Ishikawa (cell line): Measurements from ENCODE around the gene N4BP2L1.

Experiments used
- CEBPB ChIP-seq: IDR thresholded peaks from 2 replicates; pipeline ENCODE4 v1.6.1; 2012
- CREB1 ChIP-seq: IDR thresholded peaks from 2 replicates; pipeline ENCODE4 v1.6.1; 2012; ENCODE audit warnings: low read depth
- EGR1 ChIP-seq: IDR thresholded peaks from 2 replicates; pipeline ENCODE4 v1.6.1; 2012
- EP300 ChIP-seq: IDR thresholded peaks from 2 replicates; pipeline ENCODE4 v1.6.1; 2012; ENCODE audit warnings: borderline replicate concordance
- FOXM1 ChIP-seq: IDR thresholded peaks from 2 replicates; pipeline ENCODE4 v1.6.1; 2012; ENCODE audit warnings: low read depth, borderline replicate concordance
- NFIC ChIP-seq: IDR thresholded peaks from 2 replicates; pipeline ENCODE4 v1.6.1; 2012
- RAD21 ChIP-seq: IDR thresholded peaks from 2 replicates; pipeline ENCODE4 v1.6.1; 2012; ENCODE audit warnings: low read depth
- TAF1 ChIP-seq: IDR thresholded peaks from 2 replicates; pipeline ENCODE4 v1.6.1; 2012; ENCODE audit warnings: low read depth, mild to moderate bottlenecking
- TCF12 ChIP-seq: IDR thresholded peaks from 2 replicates; pipeline ENCODE4 v1.6.1; 2012; ENCODE audit warnings: low read depth
- TEAD4 ChIP-seq: IDR thresholded peaks from 2 replicates; pipeline ENCODE4 v1.6.1; 2012
- YY1 ChIP-seq: IDR thresholded peaks from 2 replicates; pipeline ENCODE4 v1.6.1; 2012; ENCODE audit warnings: low read depth
- ZBTB7A ChIP-seq: IDR thresholded peaks from 2 replicates; pipeline ENCODE4 v1.6.1; 2012; ENCODE audit warnings: low read depth
- TF ChIP-seq, protein P1 (sequence below): IDR thresholded peaks from 2 replicates; pipeline ENCODE4 v1.6.1; 2012
- TF ChIP-seq, protein P2 (sequence below): IDR thresholded peaks from 2 replicates; pipeline ENCODE4 v1.6.1; 2012; ENCODE audit warnings: low read depth, mild to moderate bottlenecking
- TF ChIP-seq, protein P3 (sequence below): IDR thresholded peaks from 2 replicates; pipeline ENCODE4 v1.6.1; 2012

The N4BP2L1 gene

DNA sequence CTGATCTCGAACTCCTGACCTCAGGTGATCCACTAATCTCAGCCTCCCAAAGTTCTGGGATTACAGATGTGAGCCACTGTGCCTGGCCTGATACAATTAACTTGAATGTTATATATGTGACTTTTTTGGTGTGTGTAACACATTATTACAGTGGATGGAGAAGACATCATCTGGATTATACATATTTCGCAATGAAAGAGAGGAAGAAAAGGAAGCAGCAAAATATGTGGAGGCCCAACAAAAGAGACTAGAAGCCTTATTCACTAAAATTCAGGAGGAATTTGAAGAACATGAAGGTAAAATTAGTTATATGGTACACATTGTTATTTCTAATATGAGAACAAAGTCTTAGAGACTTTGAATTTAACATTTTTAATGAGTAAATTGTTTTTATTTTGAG lies 57.1 kb downstream of the N4BP2L1 start:
- TF ChIP-seq FOXM1: no peak
- TF ChIP-seq, protein P1, sequence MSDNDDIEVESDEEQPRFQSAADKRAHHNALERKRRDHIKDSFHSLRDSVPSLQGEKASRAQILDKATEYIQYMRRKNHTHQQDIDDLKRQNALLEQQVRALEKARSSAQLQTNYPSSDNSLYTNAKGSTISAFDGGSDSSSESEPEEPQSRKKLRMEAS: no peak
- TF ChIP-seq TCF12: no peak
- no peak for TF ChIP-seq CREB1
- no peak for TF ChIP-seq TAF1
- TF ChIP-seq YY1: no peak
- no peak for TF ChIP-seq CEBPB
- no peak for TF ChIP-seq EGR1
- no peak for TF ChIP-seq EP300
- TF ChIP-seq NFIC: no peak
- no peak for TF ChIP-seq ZBTB7A
- TF ChIP-seq, protein P2, sequence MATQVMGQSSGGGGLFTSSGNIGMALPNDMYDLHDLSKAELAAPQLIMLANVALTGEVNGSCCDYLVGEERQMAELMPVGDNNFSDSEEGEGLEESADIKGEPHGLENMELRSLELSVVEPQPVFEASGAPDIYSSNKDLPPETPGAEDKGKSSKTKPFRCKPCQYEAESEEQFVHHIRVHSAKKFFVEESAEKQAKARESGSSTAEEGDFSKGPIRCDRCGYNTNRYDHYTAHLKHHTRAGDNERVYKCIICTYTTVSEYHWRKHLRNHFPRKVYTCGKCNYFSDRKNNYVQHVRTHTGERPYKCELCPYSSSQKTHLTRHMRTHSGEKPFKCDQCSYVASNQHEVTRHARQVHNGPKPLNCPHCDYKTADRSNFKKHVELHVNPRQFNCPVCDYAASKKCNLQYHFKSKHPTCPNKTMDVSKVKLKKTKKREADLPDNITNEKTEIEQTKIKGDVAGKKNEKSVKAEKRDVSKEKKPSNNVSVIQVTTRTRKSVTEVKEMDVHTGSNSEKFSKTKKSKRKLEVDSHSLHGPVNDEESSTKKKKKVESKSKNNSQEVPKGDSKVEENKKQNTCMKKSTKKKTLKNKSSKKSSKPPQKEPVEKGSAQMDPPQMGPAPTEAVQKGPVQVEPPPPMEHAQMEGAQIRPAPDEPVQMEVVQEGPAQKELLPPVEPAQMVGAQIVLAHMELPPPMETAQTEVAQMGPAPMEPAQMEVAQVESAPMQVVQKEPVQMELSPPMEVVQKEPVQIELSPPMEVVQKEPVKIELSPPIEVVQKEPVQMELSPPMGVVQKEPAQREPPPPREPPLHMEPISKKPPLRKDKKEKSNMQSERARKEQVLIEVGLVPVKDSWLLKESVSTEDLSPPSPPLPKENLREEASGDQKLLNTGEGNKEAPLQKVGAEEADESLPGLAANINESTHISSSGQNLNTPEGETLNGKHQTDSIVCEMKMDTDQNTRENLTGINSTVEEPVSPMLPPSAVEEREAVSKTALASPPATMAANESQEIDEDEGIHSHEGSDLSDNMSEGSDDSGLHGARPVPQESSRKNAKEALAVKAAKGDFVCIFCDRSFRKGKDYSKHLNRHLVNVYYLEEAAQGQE: no peak
- no peak for TF ChIP-seq TEAD4
- TF ChIP-seq, protein P3, sequence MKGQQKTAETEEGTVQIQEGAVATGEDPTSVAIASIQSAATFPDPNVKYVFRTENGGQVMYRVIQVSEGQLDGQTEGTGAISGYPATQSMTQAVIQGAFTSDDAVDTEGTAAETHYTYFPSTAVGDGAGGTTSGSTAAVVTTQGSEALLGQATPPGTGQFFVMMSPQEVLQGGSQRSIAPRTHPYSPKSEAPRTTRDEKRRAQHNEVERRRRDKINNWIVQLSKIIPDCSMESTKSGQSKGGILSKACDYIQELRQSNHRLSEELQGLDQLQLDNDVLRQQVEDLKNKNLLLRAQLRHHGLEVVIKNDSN: no peak
- no peak for TF ChIP-seq RAD21

DNA sequence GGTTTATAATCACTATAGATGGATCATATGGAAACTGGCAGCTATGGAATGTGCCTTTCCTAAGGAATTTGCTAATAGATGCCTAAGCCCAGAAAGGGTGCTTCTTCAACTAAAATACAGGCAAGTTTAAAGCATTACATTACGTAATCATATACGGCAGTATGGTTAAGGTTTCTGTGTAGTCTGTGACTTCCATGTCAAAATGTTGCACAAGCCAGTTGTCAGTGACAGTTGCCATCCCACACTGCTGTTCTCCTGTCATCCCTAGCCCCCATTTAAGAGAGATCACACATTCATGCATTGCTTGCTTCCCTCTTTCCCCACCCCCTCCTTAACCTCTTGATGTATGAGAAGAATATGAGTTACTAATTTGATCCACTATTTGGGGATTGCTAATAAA lies 65.4 kb downstream of the N4BP2L1 start:
- TF ChIP-seq EP300: no peak
- TF ChIP-seq, protein P3: no peak
- no peak for TF ChIP-seq CEBPB
- no peak for TF ChIP-seq YY1
- TF ChIP-seq NFIC: no peak
- TF ChIP-seq EGR1: no peak
- no peak for TF ChIP-seq RAD21
- no peak for TF ChIP-seq FOXM1
- no peak for TF ChIP-seq ZBTB7A
- TF ChIP-seq TEAD4: no peak
- TF ChIP-seq, protein P1: no peak
- TF ChIP-seq TCF12: no peak

DNA sequence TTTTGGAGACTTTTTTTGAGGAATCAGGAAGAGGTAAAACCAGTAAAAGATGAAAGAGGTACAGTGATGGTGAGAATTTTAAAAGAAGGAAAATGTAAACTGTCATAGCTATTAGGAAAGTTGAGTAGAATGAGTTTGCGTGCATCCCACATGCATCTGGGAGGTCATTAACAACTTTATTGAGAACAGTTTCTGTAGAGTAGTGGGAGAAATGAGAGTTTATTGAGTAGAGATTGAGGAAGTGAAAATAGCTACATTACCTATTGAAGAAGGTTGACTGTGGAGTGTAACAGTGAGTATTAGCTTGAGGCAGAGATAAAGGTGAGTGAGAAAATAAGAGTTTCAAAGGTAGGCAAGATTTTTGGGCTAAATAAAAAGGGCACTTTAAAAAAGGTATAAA lies 73.9 kb downstream of the N4BP2L1 start:
- no peak for TF ChIP-seq CEBPB
- no peak for TF ChIP-seq EGR1
- TF ChIP-seq ZBTB7A: no peak
- TF ChIP-seq NFIC: no peak
- TF ChIP-seq, protein P3: no peak
- TF ChIP-seq YY1: no peak
- TF ChIP-seq CREB1: no peak
- TF ChIP-seq, protein P1: no peak
- no peak for TF ChIP-seq TEAD4
- TF ChIP-seq RAD21: no peak
- TF ChIP-seq EP300: no peak
- no peak for TF ChIP-seq TCF12
- TF ChIP-seq TAF1: no peak
- TF ChIP-seq, protein P2: no peak
- no peak for TF ChIP-seq FOXM1
